ENCODE results near the gene DENND4B. TPM values are rescaled to one million over a fixed set of nuclear protein-coding genes. Genes with fewer than 3 reads are reported as not detected.

The DENND4B gene
- polyA plus RNA-seq, 1 donor = 44.7 TPM

DNA sequence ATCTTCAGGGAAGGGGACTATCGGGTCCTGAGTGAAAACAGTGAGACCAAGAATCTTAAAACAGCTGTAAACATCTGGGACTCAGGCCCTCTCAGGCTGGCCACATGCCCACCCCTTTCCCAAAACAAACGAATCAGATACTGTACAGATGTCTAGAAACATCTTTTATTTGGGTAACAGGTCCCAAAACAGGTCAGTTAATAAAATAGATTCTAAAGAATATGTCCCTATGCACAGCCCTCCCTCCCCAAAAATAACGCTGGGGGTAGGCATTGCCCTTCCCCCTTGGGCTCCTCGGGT lies 12.4 kb upstream of the DENND4B start:
- WGBS (ENCODE audit: insufficient coverage, low lambda C conversion rate) = 0% methylated on average over 1 of the region's 4 CpGs
- Histone ChIP-seq H3K4me3 (ENCODE audit: low read length) (peak overlapping the region; percentile 19), H3K36me3 (ENCODE audit: control insufficient read depth, insufficient read depth, low read length) (peaks cover 28% of the 10 kb centered on the region)

DNA sequence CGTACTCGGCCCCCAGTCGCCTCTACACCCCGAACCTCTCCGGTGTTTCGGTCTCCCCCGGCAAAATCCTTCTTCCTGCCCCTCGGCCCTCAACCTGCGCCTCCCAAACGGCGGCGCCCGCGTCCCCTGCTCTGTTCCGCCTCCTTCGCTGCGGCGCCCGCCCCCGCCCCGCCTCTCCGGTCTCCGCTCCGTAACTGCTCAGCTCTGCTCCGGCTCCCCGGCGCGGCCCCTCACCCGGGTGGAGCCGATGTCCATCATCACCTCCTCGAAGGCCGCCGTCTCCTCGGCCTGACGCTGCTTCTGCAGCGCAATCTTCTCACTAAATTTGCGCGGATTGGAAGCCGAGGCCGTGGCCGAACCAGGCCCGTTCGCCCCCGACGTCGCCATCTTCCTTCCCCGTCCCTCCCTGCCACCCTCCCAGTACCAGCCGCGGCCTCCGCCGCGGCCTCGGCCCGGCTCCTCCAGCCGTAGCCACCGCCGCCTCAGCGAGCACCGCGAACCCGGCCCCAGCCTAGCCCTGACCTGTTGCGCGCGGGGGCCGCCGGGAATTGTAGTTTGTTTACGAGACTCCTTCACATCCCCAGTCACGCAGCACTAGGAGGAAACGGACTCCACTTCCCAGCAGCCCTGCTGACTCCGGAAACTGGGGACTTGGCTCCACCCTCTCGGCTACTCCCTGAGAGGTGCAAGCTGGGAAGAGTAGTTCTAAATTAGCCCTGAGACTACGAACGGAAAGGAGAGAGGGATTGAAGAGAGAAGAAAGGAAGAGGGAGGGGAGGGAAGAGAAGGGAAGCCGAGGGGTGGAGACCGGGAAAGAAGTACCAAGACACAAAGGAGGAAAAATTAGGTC lies 11.8 kb upstream of the DENND4B start, which contains the start of gene CRTC2:
Gene CRTC2, minus strand, starts transcription at position 502 of the 850 bp plus-strand sequence. Its CDS starts 115 bp downstream, at position 387.
- H3K4me1 ChIP-seq (ENCODE audit: control insufficient read depth, insufficient read depth, low read length) = peaks cover 37% of the 10 kb centered on the region
- 5% methylated on average over 4 of the region's 75 CpGs for WGBS (ENCODE audit: insufficient coverage, low lambda C conversion rate)
- peak within 1 kb of the TSS; percentile 77 for H3K27ac ChIP-seq (ENCODE audit: low read length)
- H3K36me3 ChIP-seq (ENCODE audit: control insufficient read depth, insufficient read depth, low read length) = peaks cover 34% of the 10 kb centered on the region
- H3K9me3 ChIP-seq (ENCODE audit: control insufficient read depth, low read depth, low read length) = no peaks in the 10 kb centered on the region
- H3K4me3 ChIP-seq (ENCODE audit: low read length) = peak within 1 kb of the TSS; percentile 80
- peak; percentile 98 to 99 for DNase-seq
- H3K27me3 ChIP-seq (ENCODE audit: control insufficient read depth, insufficient read depth, low read length) = no peaks in the 10 kb centered on the region

More for the DNA sequence above, 12.4 kb upstream of the DENND4B start:
- H3K27me3 ChIP-seq (ENCODE audit: control insufficient read depth, insufficient read depth, low read length) = no peaks in the 10 kb centered on the region
- no peaks in the 10 kb centered on the region for H3K9me3 ChIP-seq (ENCODE audit: control insufficient read depth, low read depth, low read length)
- DNase-seq = no peak
- H3K27ac ChIP-seq (ENCODE audit: low read length) = peak overlapping the region; percentile 14
- H3K4me1 ChIP-seq (ENCODE audit: control insufficient read depth, insufficient read depth, low read length) = peaks cover 37% of the 10 kb centered on the region

DNA sequence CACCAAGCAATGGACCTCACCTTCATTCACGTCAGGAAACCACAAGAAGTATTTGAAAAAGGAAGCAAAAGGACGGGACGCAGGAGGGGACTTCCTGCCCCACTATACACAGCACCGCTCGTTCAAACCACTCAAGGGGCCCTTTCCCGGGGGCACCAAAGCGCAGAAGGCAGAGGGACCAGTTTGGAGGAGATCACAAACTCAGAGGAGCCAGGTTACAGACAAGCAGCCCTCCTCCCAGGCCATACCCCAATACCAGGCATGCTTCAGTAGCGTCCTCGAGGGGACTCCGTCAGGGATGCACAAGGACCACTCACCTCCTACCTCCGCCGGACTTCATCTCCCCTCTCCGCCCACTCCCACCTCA lies 11.2 kb upstream of the DENND4B start:
- DNase-seq = no peak
- no peaks in the 10 kb centered on the region for H3K27me3 ChIP-seq (ENCODE audit: control insufficient read depth, insufficient read depth, low read length)
- peak overlapping the region; percentile 80 for H3K4me3 ChIP-seq (ENCODE audit: low read length)
- WGBS (ENCODE audit: insufficient coverage, low lambda C conversion rate) = no CpG with 5 or more reads among the region's 13 CpGs
- peaks cover 37% of the 10 kb centered on the region for H3K4me1 ChIP-seq (ENCODE audit: control insufficient read depth, insufficient read depth, low read length)
- H3K27ac ChIP-seq (ENCODE audit: low read length) = peak overlapping the region; percentile 77
- H3K36me3 ChIP-seq (ENCODE audit: control insufficient read depth, insufficient read depth, low read length) = peaks cover 36% of the 10 kb centered on the region
- no peaks in the 10 kb centered on the region for H3K9me3 ChIP-seq (ENCODE audit: control insufficient read depth, low read depth, low read length)

DNA sequence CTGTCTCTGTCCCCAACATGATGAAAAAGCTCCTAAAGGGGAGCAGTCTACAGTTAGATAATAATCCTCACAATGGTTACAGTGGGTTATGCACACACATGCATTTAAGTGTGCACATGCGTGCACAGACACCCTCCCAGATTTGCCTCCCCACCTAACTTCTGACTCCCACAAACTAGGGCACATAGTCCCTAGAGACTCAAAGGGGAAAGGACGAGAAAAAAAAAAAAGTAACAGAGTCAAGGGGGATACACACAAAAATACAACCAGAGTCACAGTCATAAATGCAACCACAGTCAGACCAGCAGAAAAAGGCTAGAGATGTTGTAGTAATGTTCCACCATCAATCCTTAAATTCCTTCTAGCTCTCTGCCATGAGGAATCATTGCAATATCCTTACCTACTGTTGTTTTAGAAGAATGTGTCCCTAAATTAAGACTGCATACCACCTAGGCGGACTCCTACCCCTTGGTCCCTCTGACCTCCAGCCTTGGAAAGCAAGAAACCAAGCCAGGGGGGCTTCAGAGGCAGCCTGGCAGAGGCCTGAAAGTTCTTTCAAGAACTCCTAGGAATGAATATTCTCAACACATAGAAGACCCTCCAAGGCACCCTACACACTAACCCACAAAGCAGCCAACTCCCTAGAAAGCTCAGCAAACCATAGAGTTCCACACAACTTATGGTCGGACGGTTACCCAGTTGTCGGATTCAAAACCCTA lies 10.6 kb upstream of the DENND4B start:
- H3K27ac ChIP-seq (ENCODE audit: low read length) = peak overlapping the region; percentile 77
- H3K4me1 ChIP-seq (ENCODE audit: control insufficient read depth, insufficient read depth, low read length) = peaks cover 32% of the 10 kb centered on the region
- peaks cover 42% of the 10 kb centered on the region for H3K36me3 ChIP-seq (ENCODE audit: control insufficient read depth, insufficient read depth, low read length)
- no CpG with 5 or more reads among the region's 6 CpGs for WGBS (ENCODE audit: insufficient coverage, low lambda C conversion rate)
- peak overlapping the region; percentile 80 for H3K4me3 ChIP-seq (ENCODE audit: low read length)
- no peaks in the 10 kb centered on the region for H3K9me3 ChIP-seq (ENCODE audit: control insufficient read depth, low read depth, low read length)
- no peaks in the 10 kb centered on the region for H3K27me3 ChIP-seq (ENCODE audit: control insufficient read depth, insufficient read depth, low read length)
- no peak for DNase-seq

DNA sequence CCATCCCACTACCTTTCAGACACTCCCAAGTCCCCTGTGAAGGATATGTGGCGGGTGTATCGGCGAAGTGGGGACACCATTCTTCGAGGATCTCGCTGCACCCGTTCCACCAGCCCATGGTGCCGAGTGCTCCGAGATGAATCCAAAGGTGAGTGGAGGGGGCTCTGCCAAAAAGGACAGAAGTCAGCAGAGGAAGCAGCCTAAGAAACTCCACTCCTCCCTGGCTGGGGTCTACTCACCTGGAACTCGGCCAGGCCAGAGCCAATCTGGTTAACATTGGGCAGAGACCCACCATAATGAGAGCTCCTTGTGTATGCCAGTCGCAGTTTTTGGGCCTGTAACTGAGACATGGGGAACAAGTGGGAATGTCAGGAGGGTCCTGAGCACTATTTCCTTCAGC lies 8.3 kb upstream of the DENND4B start:
- H3K36me3 ChIP-seq (ENCODE audit: control insufficient read depth, insufficient read depth, low read length) = peaks cover 50% of the 10 kb centered on the region

DNA sequence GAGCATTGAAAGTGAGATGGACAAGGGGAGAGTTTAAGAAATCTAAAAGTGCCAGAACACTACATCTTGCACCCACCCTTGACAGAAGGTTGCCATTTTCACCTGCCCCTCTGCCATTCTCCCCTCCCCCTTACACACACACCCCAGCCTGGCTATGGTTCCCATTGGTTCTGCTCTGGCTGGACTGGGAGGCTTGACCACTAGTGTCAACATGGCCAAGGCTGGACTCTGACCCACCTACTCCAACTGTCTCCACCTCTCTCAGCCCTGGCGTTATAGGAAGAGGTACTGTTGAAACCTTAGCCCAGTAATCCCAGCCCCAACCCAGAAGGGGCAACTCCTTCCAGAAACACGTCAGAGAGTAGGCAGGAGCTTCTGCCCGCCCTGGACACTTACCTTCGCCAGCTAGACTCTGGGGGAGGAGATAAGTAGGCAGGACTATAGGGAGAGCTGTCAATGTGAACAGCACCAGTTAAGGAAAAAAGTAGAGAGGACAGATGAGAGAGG lies 7.4 kb upstream of the DENND4B start:
- Histone ChIP-seq H3K4me3 (ENCODE audit: low read length) (no peak overlapping the region), H3K4me1 (ENCODE audit: control insufficient read depth, insufficient read depth, low read length) (peaks cover 23% of the 10 kb centered on the region), H3K27me3 (ENCODE audit: control insufficient read depth, insufficient read depth, low read length) (no peaks in the 10 kb centered on the region), H3K36me3 (ENCODE audit: control insufficient read depth, insufficient read depth, low read length) (peaks cover 51% of the 10 kb centered on the region), H3K9me3 (ENCODE audit: control insufficient read depth, low read depth, low read length) (no peaks in the 10 kb centered on the region), H3K27ac (ENCODE audit: low read length) (no peak overlapping the region)
- no CpG with 5 or more reads among the region's 4 CpGs for WGBS (ENCODE audit: insufficient coverage, low lambda C conversion rate)
- no peak for DNase-seq

More for the DNA sequence above, 8.3 kb upstream of the DENND4B start:
- H3K4me3 ChIP-seq (ENCODE audit: low read length) = no peak overlapping the region
- WGBS (ENCODE audit: insufficient coverage, low lambda C conversion rate) = no CpG with 5 or more reads among the region's 10 CpGs
- no peaks in the 10 kb centered on the region for H3K27me3 ChIP-seq (ENCODE audit: control insufficient read depth, insufficient read depth, low read length)
- H3K4me1 ChIP-seq (ENCODE audit: control insufficient read depth, insufficient read depth, low read length) = peaks cover 23% of the 10 kb centered on the region
- H3K9me3 ChIP-seq (ENCODE audit: control insufficient read depth, low read depth, low read length) = no peaks in the 10 kb centered on the region
- H3K27ac ChIP-seq (ENCODE audit: low read length) = no peak overlapping the region
- no peak for DNase-seq

DNA sequence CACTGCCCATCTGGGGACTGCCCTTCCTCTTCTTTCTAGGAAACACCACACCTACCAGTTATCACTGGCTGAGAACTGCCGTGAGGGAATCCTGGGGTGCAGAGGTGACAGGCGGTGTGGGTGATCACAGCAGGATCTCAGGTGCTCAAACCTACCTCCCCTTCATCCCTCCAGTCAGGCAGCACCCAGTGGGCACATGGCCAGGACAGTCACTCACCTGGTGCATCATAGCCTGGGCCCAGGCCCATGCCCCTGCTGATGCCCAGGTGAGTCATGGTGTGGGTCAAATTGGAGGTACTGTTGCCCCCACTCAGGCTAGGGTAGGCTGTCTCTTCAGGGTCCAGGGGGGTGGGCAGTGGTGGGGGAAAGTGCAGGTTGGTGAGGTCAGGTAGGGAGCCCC lies 5.3 kb upstream of the DENND4B start:
- Histone ChIP-seq H3K4me1 (ENCODE audit: control insufficient read depth, insufficient read depth, low read length) (peaks cover 16% of the 10 kb centered on the region), H3K36me3 (ENCODE audit: control insufficient read depth, insufficient read depth, low read length) (peaks cover 64% of the 10 kb centered on the region), H3K27ac (ENCODE audit: low read length) (no peak overlapping the region), H3K9me3 (ENCODE audit: control insufficient read depth, low read depth, low read length) (no peaks in the 10 kb centered on the region), H3K27me3 (ENCODE audit: control insufficient read depth, insufficient read depth, low read length) (no peaks in the 10 kb centered on the region), H3K4me3 (ENCODE audit: low read length) (no peak overlapping the region)
- no peak for DNase-seq
- no CpG with 5 or more reads among the region's 2 CpGs for WGBS (ENCODE audit: insufficient coverage, low lambda C conversion rate)

DNA sequence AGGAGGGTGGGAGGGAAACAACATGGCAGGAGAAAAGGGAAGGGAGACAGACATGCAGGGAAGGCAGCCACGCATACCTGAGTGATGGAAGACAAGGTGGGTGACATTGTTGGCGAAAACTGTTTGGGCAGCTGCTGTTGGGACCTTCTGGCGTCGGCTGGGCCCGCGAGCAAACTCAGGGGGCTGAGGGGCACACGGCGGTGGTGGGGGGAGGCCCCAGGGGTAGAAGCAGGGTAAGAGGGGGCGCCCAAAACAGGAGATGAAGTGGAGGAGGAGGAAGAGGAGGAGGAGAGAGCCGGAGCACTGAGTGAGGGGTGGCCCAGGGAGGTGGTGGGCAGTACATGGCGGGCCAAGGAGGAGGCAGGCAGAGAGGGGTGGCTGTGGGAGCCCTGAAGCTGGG lies 4.7 kb upstream of the DENND4B start:
- no peak for DNase-seq
- H3K27me3 ChIP-seq (ENCODE audit: control insufficient read depth, insufficient read depth, low read length) = no peaks in the 10 kb centered on the region
- H3K4me3 ChIP-seq (ENCODE audit: low read length) = no peak overlapping the region
- H3K4me1 ChIP-seq (ENCODE audit: control insufficient read depth, insufficient read depth, low read length) = peaks cover 12% of the 10 kb centered on the region
- no peak overlapping the region for H3K27ac ChIP-seq (ENCODE audit: low read length)
- 100% methylated on average over 4 of the region's 11 CpGs for WGBS (ENCODE audit: insufficient coverage, low lambda C conversion rate)
- no peaks in the 10 kb centered on the region for H3K9me3 ChIP-seq (ENCODE audit: control insufficient read depth, low read depth, low read length)
- H3K36me3 ChIP-seq (ENCODE audit: control insufficient read depth, insufficient read depth, low read length) = peaks cover 64% of the 10 kb centered on the region

DNA sequence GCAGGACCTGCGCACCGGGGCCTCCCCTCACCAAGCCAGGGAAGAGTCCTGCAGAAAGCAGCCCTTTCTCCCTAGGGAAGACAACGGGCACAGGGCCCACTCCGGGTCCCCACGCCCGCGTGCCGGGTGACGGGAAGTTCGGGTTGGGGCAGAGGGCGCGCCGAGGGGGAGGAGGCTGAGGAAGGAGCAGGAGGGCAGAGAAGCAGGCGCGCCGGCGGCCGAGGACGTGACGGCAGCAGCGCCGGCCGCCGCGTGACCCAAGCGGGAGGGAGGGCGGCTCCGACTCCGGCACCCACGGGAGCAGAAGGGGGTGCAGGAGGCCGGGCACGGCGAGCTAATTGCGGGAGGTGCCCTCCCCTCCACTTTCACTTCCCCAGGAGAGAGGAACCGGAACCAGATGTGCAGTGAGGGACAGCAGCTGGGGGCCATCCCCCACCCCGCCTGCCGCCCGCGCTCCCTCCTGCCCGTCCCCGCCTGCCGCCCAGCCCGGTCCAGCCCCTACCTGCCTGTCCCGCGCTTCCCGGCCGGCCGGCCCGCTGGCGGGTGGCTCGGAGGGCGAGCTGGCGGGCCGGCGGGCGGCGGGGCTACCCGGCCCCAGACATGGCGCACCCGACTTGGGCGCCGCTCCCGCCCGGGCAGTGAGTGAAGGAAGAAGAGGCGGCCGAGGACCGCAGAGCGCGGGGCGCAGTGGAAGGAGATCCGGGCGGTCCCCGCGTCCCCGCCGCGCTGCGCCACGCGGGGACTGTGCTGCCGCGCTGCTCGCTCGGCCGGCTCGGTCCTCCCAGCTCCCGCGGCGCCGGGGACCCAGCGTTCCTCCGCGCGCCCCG lies 510 bp downstream of the DENND4B start:
- H3K27me3 ChIP-seq (ENCODE audit: control insufficient read depth, insufficient read depth, low read length) = no peaks in the 10 kb centered on the region
- peaks cover 53% of the 10 kb centered on the region for H3K36me3 ChIP-seq (ENCODE audit: control insufficient read depth, insufficient read depth, low read length)
- peaks cover 14% of the 10 kb centered on the region for H3K4me1 ChIP-seq (ENCODE audit: control insufficient read depth, insufficient read depth, low read length)
- peak overlapping the region; percentile 94 for H3K4me3 ChIP-seq (ENCODE audit: low read length)
- no peaks in the 10 kb centered on the region for H3K9me3 ChIP-seq (ENCODE audit: control insufficient read depth, low read depth, low read length)
- DNase-seq = peak; percentile 74 to 91
- peak overlapping the region; percentile 83 for H3K27ac ChIP-seq (ENCODE audit: low read length)
- WGBS (ENCODE audit: insufficient coverage, low lambda C conversion rate) = no CpG with 5 or more reads among the region's 95 CpGs
